ENCODE data around the gene SH3BP4.

The SH3BP4 gene

GRCh38 chr2:234958746-234959395 lies 7.1 kb downstream of the SH3BP4 start:
- no peak overlapping the region for H3K4me3 ChIP-seq (ENCODE audit: low read length)
- TF ChIP-seq EZH2phosphoT487 (IDR thresholded peaks at IDR 0.05; ENCODE audit: low read depth) = no peak
- TF ChIP-seq, protein P1, sequence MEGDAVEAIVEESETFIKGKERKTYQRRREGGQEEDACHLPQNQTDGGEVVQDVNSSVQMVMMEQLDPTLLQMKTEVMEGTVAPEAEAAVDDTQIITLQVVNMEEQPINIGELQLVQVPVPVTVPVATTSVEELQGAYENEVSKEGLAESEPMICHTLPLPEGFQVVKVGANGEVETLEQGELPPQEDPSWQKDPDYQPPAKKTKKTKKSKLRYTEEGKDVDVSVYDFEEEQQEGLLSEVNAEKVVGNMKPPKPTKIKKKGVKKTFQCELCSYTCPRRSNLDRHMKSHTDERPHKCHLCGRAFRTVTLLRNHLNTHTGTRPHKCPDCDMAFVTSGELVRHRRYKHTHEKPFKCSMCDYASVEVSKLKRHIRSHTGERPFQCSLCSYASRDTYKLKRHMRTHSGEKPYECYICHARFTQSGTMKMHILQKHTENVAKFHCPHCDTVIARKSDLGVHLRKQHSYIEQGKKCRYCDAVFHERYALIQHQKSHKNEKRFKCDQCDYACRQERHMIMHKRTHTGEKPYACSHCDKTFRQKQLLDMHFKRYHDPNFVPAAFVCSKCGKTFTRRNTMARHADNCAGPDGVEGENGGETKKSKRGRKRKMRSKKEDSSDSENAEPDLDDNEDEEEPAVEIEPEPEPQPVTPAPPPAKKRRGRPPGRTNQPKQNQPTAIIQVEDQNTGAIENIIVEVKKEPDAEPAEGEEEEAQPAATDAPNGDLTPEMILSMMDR (IDR thresholded peaks at IDR 0.05; ENCODE audit: low read depth, low read length) = no peak
- no peaks in the 10 kb centered on the region for H3K36me3 ChIP-seq (replicated peaks; ENCODE audit: low read depth, low read length)
- H3K79me2 ChIP-seq (ENCODE audit: low read length) = no peaks in the 10 kb centered on the region
- H3K27me3 ChIP-seq (ENCODE audit: low read depth, low read length) = no peaks in the 10 kb centered on the region
- no peak overlapping the region for H3K27ac ChIP-seq (ENCODE audit: low read length)
- H4K20me1 ChIP-seq (ENCODE audit: insufficient read depth, low read length) = no peaks in the 10 kb centered on the region
- H2AFZ ChIP-seq (ENCODE audit: low read depth, low read length) = no peak overlapping the region
- H3K4me1 ChIP-seq (ENCODE audit: low read length) = no peaks in the 10 kb centered on the region
- H3K9ac ChIP-seq (ENCODE audit: low read length) = no peak overlapping the region
- no peak overlapping the region for H3K4me2 ChIP-seq (ENCODE audit: low read length)
- H3K9me3 ChIP-seq (ENCODE audit: insufficient read depth, low read length) = no peaks in the 10 kb centered on the region

GRCh38 chr2:234960175-234961088 lies 8.6 kb downstream of the SH3BP4 start:
- Histone ChIP-seq H2AFZ (ENCODE audit: low read depth, low read length) (no peak overlapping the region), H3K4me1 (ENCODE audit: low read length) (no peaks in the 10 kb centered on the region), H3K4me2 (ENCODE audit: low read length) (no peak overlapping the region), H3K27me3 (ENCODE audit: low read depth, low read length) (no peaks in the 10 kb centered on the region), H3K27ac (ENCODE audit: low read length) (no peak overlapping the region), H4K20me1 (ENCODE audit: insufficient read depth, low read length) (no peaks in the 10 kb centered on the region), H3K36me3 (replicated peaks; ENCODE audit: low read depth, low read length) (no peaks in the 10 kb centered on the region), H3K9ac (ENCODE audit: low read length) (no peak overlapping the region), H3K9me3 (ENCODE audit: insufficient read depth, low read length) (no peaks in the 10 kb centered on the region), H3K79me2 (ENCODE audit: low read length) (no peaks in the 10 kb centered on the region), H3K4me3 (ENCODE audit: low read length) (no peak overlapping the region)
- TF ChIP-seq, protein P1 (IDR thresholded peaks at IDR 0.05; ENCODE audit: low read depth, low read length) = no peak
- no peak for TF ChIP-seq EZH2phosphoT487 (IDR thresholded peaks at IDR 0.05; ENCODE audit: low read depth)

DNA sequence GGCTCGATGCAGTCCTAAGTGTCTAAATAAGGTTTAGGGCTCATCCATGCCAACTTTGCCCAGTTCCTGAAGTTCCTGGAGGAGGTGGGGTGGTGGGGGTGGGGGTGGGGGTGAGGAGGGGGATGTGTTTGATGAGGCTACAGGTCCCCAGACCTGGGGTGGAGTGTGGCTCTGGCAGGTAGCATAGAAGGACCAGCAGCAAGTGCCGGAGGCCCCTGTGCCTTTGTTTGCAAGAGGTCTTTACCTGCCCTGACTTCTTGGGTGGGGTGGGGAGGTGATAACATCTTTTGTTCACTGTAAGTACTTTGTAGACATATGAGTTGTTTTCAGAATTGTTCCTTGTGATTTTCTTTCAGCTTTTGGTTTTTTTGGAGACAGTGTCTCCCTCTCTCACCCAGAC lies 10.0 kb downstream of the SH3BP4 start:
- no peaks in the 10 kb centered on the region for H3K4me1 ChIP-seq (ENCODE audit: low read length)

More for the DNA sequence above, 10.0 kb downstream of the SH3BP4 start:
- TF ChIP-seq, protein P1 (IDR thresholded peaks at IDR 0.05; ENCODE audit: low read depth, low read length) = no peak
- Histone ChIP-seq H3K4me2 (ENCODE audit: low read length) (no peak overlapping the region), H3K79me2 (ENCODE audit: low read length) (no peaks in the 10 kb centered on the region), H3K4me3 (ENCODE audit: low read length) (no peak overlapping the region), H3K27me3 (ENCODE audit: low read depth, low read length) (no peaks in the 10 kb centered on the region), H3K27ac (ENCODE audit: low read length) (no peak overlapping the region), H4K20me1 (ENCODE audit: insufficient read depth, low read length) (no peaks in the 10 kb centered on the region), H3K9me3 (ENCODE audit: insufficient read depth, low read length) (no peaks in the 10 kb centered on the region), H2AFZ (ENCODE audit: low read depth, low read length) (no peak overlapping the region), H3K36me3 (replicated peaks; ENCODE audit: low read depth, low read length) (no peaks in the 10 kb centered on the region), H3K9ac (ENCODE audit: low read length) (no peak overlapping the region)
